Myocyte (in vitro differentiated cells): ENCODE measurements around the gene PPP6R3. TPM values are rescaled to one million over a fixed set of nuclear protein-coding genes. Genes with fewer than 3 reads are reported as not detected.

ENCODE experiments used
- DNase-seq: peaks from one replicate; pipeline ENCODE4 v3.0.0-alpha.2; 2012; ENCODE audit warnings: low read depth
- total RNA-seq: library from RNA; depleted of rRNA; stranded (reverse); fragments of >200 nt; gene quantifications from 2 replicates; pipeline ENCODE4 v1.2.3, GENCODE V29; 2014

The PPP6R3 gene
- total RNA-seq, 1 donor from 2014 or later = 101 TPM

DNA sequence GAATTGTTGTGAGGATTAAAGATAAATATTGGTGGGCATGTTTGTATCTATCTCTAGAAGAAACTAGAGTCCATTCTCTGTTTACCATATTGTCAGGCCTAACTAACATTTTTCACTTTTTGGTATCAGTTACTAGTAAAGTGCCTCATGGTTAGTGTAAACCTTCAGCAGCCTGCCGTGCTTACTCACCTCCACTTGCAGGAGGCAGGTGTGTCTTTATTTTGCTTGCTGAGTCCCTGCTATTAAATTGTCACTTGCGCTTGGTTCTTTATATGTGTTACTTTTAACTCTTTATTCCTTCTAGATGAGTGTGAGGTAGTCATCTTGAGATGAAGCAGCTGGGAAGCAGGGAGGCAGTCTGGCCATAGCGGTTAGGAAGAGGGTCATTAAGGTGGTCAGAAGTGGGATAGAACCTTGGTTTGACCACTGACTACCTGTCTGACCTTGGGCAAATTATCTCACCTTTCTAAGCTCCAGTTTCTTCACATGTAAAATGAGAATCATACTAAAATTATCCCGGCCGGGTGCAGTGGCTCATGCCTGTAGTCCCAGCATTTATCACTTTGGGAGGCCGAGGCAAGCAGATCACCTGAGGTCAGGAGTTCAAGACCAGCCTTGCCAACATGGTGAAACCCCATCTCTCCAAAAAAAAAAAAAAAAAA lies 21.2 kb downstream of the PPP6R3 start:
- DNase-seq = peak; percentile 16

DNA sequence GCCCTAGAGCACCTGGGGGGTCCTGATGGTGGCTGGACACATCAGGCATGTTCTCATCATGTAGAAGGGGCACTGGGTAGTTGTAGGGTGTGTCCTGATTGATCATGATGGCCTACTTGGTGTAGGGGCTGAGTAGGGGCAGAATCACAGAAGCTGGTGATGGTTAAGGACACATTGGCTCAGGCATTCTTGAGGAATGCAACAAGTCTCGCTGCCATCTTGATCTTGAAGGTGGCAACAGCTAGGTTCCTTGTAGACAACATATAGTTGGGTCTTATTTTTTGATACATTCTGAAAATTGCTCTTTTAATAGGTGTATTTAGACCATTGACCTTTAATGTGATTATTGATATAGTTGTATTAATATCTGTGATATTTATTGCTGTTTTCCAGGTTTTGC lies 28.1 kb downstream of the PPP6R3 start:
- DNase-seq = no peak

DNA sequence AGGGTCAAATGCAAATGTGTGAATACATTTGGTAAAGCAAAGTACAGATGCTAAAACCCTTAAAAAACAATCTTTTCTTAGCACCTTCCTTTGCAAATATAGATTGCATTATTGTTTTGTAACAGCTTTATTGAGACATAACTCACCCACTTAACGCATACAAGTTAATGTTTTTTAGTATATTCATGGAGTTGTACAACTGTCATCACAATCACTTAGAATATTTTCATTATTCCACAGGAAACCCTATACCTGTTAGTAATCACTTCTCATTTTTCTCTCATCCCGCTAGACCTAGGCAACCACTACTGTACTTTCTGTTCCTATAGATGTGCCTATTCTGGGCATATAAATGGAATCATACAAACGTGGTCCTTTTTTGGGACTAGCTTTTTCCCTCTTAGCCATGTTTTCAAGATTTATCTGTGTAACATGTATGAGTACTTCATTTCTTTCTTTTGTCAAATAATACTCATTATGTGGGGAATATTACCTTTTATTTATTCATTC lies 34.7 kb downstream of the PPP6R3 start:
- no peak for DNase-seq

DNA sequence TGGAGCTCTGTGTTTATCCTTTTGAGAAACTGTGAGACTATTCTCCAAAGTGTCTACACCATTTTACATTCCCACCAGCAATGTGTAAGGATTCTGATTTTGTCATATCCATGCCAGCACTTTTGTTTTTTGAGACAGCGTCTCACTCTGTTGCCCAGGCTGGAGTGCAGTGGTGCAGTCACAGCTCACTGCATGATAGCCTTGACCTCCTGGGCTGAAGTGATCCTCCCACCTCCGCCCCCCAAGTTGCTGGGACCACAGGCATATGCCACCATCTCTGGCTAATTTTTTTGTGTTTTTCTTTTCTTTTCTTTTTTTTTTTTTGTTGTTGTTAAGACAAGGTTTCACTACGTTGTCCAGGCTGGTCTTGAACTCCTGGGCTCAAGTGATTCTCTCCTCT lies 35.3 kb downstream of the PPP6R3 start:
- DNase-seq = no peak

DNA sequence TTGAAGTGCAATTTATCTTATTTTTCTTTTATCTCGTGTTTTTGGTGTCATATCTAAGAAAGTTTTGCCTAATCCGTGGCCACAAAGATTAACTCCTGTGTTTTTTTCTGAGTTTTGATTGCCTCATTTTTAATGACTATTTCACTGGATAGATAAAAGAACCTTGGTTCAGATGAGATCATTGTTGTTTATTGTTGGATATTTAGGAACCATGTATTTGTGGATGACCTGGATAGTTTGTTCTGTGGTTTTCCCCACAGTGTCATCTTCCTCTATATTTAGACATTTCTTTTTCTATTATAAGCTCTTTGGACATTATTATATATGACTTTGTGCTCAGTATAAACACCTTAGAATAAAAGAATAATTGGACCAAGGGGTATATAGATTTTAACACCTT lies 37.2 kb downstream of the PPP6R3 start:
- DNase-seq = peak; percentile 49

DNA sequence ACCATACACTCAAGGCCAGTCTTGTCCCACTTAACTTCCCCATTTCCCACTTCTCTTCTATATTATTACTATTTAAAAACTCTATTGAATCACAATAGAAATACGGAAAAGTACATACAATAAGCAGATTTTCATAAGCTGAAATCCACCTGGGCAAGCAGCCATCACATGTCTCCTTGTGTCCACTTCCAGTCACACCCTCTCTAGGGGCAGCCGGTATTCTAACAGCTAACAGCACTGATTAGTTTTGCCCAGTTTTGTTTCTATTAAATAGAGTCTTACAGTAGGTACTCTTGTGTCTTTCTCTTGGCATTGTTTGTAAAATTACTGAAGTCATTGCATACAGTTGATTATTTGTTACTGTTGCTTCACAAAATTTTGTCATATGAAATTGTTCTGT lies 37.8 kb downstream of the PPP6R3 start:
- no peak for DNase-seq

DNA sequence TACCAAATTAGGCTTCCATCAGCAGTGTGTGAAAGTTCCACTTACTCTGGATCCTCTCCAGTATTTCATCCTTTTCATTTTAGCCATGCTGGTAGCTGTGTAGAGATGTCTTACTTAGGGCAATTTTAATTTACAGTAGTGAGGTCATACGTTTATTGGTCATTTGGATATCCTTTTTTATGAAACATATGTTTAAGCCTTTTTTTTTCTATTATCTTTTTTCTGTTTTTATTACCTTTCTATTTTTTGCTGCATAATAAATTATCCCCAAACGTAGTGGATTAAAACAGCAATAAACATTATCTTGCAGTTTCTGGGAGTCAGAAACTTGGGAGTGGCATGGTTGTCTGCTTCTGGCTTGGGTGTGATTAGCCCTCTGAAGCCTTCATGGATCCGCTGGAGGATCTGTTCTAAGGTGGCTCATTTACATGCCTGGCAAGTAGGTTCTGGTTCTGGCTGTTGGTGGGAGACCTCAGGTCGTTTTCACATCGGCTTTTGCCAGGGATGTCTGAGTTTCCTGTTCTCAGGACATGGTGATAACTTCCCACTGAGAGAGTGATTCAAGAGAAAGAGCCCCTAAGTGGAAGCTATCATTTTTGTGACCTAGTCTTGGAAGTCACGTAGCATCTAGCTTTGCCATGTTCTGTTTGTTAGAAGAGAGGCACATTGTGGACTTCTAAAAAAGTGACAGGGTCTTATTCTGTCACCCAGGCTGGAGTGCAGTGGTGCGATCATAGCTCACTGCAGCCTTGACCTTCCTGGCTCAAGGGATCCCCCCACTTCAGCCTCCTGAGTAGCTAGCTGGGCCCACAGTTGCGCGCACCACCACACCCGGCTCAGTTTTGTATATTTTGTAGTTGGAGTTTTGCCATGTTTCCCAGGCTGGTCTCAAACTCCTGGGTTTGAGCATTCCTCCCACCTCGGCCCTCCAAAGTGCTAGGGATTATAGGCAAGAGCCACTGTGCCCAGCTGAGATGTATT lies 38.6 kb downstream of the PPP6R3 start:
- no peak for DNase-seq

DNA sequence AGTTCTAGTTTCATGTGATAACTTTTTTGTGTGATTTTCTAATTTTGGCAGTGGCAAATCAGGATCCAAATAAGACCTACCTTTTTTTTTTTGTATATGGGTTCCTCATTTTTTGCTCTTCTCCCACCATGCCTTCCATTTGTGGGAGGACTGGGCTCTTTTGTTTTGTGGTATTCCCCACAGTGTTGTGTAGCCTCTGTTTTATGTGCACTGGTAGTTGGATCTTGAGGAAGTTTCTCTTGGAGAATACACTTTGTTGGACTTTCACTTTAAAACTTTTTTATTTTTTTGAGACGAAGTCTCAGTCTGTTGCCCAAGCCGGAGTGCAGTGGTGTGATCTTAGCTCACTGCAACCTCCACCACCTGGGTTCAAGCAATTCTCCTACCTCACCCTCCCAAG lies 39.7 kb downstream of the PPP6R3 start:
- no peak for DNase-seq

DNA sequence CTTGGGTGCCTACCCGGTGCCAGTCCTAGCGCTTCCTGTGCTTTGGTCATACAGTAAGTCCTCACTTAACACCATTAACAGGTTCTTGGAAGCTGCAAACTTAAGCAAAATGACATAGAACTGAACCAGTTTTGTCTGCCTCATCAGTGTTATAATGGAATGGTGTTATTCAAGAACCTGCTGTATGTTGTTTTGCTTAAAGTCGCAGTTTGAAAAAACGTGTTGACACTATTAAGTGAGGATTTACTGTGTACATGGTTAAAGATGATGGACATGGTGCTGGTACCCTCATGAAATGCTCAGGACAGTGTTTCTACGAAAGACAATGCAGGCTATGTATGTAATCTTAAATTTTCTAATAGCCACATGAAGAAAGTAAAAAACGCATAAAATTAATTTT lies 41.3 kb downstream of the PPP6R3 start:
- no peak for DNase-seq

DNA sequence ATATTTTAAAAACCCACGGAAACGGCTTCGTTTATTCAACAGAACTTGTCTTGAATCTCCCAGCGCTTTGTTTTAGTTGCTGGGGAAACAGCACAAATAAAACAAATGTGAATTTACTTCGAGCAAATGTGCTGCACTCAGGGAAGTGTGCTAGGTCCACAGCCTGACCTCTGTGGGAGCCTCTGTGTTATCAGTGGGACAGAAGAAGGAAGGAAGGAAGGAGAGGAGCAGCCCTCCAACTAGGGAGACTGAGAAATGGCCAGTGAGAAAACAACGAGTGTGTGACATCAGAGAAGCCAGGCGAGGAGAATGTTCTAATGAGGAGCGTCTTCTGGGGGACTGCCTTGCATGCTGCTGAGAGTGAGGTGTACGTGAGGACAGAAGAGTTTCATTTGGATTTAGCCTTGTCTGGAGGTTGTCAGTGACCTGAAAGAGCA lies 42.7 kb downstream of the PPP6R3 start:
- no peak for DNase-seq

DNA sequence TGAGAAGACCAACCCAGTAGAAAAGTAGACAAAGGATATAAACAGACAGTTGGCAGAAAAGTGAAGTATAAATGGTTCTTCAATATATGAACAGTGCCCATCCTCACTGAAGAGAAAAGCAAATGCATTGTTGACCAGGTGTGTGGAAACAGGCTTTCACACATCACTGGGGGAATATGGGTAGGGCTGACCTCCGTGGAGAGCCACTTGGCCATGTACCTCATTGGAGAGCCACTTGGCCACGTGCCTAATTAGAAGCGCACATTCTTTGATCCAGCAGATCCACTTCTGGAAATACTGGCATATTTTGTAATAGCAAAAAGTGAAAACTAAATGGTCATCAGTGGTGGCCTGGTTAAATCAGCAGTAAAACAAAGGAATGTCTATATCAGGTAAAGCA lies 43.2 kb downstream of the PPP6R3 start:
- no peak for DNase-seq

DNA sequence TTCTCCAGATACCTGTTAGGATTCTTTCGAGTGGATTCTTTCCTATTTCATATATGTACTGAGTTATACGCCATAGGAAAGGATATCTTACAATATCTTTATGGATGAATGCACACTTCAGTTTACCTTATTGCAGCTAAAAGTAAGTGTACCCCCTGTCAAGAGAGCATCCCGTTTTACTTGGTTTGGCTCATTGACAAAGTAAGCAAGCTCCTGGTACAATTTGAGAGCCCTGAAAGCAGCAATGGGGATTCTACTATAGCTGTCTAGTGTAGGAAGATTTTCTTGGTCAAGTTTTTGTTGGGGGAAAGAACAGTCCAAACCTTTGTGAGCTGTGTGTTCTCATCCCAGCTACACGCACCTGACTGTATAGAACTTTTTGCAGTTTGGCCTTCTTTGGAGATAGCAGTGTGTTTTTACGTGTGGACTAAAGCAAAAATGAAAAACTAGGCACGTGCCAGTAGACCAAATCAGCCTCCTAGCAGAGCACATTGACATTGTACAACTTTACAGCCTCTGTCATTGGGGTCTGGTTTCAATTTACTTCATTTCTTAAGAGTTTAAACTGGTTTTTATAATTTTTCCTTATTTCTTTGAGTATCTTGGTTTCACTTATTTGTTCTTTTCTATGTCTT lies 44.0 kb downstream of the PPP6R3 start:
- no peak for DNase-seq

DNA sequence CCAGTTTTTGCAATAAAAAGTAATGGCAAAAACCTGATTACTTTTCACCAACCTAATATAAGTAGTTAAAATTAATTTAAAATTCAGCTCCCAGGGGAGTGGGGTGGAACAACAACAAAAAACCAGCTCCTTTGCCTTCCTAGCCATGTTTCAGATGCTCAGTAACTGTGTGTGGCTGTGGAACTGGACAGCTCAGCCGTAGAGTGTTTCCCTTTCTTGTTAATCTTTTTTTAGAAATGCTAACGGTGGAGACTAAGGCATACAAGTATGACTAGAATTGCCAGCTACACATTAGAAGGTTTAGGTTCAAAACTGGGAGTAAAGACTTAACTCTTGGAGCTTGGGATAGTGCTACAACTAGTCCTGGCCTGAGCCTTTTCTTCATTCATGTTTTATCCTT lies 45.0 kb downstream of the PPP6R3 start:
- DNase-seq = no peak

DNA sequence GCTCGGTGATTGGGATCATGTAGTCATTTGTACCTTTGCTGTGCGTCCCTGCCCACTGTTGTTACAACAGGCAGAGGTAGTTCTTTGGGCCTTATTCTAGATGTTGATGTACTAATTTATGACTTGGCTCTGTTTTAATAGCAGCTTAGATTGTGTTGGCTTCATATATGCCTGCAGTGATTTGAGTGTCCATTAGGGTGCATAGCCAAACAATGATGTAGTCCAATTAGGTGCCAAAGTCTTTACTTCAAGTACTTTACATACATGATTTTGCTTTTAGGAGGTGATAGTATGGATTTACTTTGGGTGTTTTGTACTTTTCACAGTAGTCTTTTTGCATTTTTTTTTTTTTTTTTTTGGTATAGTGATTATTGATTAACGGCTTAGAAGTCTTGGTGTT lies 46.4 kb downstream of the PPP6R3 start:
- no peak for DNase-seq

DNA sequence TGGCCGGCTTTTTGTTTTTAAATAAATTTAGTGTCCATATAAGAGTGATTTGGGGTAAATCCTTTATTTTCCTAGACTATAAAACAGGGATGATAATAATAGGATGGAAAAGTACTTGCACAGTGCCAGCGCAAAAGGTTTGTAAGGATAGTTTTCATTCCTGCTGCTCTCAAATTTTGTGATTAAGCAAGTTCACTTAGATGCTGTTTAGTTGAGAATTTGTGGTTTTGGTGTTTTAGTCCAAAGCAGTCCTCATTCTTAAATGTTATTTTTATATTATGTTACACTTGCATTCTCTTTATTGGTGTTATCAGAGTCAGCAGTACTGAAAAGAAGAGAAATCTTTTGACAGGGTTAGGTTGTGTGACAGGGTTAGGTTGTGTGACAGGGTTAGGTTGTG lies 47.9 kb downstream of the PPP6R3 start:
- no peak for DNase-seq

DNA sequence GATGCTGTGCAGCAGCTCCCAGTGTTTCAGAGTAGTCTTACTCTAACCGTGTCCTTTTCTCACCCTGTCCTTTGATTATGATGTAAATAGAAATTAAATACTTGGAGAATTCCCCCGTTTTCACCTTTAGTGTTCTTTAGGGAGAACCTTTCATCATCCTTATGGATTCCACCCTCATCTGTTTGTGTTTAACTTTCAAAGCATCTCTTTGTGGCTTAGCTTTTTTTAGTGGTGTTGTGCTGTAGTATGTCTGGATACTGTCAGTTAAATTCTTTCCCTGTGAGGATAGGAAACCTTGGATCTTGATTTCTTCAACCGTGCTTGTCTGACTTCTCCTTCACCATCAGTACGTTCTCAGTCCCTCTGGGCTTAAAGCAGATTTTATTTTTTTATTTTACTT lies 48.5 kb downstream of the PPP6R3 start:
- no peak for DNase-seq

DNA sequence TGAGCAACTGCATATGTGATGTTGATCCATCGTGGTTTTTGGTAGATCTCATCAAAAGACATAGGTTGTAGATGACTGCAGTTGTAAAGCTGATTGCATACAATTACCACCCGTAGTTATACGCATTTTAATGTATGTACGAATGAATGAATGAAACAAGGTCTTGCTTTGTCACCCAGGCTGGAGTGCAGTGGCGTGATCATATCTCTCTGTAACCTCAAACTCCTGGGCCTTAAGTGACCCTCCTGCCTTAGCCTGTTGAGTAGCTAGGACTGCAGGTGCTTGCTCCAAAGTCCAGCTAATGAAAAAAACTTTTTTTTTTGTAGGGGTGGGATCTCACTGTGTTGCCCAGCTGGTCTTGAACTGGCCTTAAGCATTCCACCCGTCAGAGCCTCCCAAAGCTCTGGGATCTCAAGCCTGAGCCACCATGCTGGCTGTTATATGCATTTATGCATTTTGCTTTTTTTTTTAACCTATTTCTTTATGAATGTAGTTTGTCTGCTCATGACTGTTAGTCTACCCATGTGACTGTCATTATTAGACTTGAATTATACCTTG lies 53.5 kb downstream of the PPP6R3 start:
- DNase-seq = no peak

DNA sequence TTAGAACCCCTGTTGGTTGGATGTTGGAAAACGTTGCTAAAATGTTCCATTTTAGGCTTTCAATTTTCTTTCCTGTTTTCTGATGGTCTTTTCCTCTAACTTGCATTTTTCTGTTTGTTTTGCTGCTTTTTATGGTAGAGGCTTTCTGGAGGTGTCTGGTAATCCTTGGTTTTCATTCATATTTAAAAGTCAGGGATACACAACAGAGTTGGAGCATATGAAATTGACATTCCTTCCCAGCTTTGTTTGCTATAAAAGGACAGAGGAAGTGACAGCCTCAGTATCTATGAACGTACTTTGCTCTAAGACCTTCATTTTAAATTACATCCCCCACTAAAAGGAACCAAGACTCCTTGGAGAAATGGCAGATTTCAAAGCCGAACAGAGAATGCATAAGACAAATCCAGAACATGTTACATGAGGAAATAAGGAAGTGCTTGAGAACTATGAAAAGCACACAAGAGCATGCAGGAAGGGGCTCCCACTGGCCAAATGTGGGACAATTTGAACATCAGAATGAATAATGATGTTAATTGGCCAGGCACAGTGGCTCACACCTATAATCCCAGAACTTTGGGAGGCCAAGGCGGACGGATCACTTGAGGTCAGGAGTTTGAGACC lies 56.7 kb downstream of the PPP6R3 start:
- no peak for DNase-seq

DNA sequence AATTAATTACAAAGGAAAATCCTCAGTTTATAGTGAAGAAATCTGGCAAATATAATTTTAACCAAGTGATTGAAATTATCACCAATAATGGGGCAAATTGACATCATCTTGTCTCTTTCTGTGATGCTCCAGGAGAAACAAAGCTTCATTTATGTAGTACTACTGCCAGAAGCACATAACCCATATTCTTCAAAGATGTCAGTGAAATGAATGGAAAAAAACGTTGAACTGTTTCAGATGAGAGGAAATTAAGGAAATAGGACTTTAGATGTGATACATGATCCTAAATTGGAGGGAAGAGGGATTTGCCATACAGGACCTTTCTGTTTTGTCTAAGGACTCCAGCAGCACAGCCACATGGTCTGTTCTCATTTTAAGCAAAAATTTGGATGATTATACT lies 57.6 kb downstream of the PPP6R3 start:
- no peak for DNase-seq

DNA sequence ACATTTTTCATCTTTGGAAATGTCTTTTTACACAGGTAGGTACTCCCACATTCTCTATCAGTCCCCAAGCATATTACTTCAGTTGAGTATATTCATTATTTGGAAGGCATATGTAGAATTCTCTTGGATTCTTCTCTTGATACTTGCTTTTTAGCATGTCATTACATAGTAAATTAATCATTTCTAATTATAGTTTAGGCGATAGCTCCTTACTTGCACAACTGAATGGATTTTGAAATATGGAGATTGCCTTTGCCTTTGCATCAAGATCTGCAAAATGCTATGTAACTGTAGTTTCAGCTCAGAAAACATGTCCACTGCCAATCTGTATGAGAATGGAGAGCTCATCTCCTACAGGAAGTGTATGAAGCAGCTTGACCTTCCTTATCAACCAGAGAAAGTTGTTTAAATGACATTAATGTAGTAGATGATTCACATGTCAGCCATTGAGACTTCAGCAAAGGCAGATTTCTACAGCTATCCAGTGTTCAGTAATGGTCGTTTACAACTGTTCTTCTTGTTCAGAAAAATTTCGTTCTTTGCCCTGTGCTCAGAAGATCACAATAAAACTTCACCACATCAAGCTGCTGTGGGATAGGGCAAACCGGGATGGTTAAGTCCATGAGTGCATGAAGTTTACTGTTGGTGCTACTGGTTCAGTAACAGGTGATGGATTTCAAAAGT lies 61.6 kb downstream of the PPP6R3 start:
- no peak for DNase-seq

DNA sequence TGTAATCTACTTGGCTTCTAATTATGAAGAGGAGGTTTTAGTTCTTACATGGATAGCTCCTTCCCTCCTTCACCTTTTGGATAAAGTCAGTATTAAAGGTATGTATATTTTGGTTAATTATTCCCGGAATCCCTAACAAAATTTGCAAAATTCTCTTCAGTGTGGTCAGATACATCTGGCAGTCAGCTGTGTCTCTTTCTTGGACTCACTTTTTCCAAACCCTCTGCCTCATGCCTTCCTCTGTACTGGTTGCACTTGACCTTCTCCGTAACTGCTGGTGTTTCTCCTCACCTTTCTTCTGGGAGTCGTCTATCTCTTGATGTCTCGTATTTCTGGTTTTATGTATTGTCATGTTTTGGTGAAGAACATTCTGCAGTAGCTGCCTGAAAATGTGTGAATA lies 62.5 kb downstream of the PPP6R3 start:
- no peak for DNase-seq
